ENCODE measurements around the gene ZNRF3.

ZNRF3 gene

GRCh38 chr22:28983788-28984441, 100.5 kb downstream of the ZNRF3 start:
- peaks cover 10% of the 10 kb centered on the region for H3K36me3 Mint-ChIP-seq
- peaks cover 5% of the 10 kb centered on the region for H3K9me3 Mint-ChIP-seq (ENCODE audit: low read depth)
- no peak overlapping the region for H3K4me3 Mint-ChIP-seq
- H3K4me1 Mint-ChIP-seq (ENCODE audit: low read depth), result no peaks in the 10 kb centered on the region
- peaks cover 14% of the 10 kb centered on the region for H3K27me3 Mint-ChIP-seq
- no peak overlapping the region for H3K27ac Mint-ChIP-seq

- H3K27ac Mint-ChIP-seq, result no peak overlapping the region
- H3K4me1 Mint-ChIP-seq (ENCODE audit: low read depth), result peaks cover 2% of the 10 kb centered on the region
- H3K27me3 Mint-ChIP-seq, result peaks cover 10% of the 10 kb centered on the region
Observed at GRCh38 chr22:28984482-28985158, 101.2 kb downstream of the ZNRF3 start.

GRCh38 chr22:28985581-28986290, 102.4 kb downstream of the ZNRF3 start:
- H3K4me3 Mint-ChIP-seq, result no peak overlapping the region
- peaks cover 16% of the 10 kb centered on the region for H3K36me3 Mint-ChIP-seq
- H3K4me1 Mint-ChIP-seq (ENCODE audit: low read depth), result peaks cover 2% of the 10 kb centered on the region
- peaks cover 10% of the 10 kb centered on the region for H3K27me3 Mint-ChIP-seq
- H3K9me3 Mint-ChIP-seq (ENCODE audit: low read depth), result peaks cover 5% of the 10 kb centered on the region
- no peak overlapping the region for H3K27ac Mint-ChIP-seq

More at GRCh38 chr22:28984482-28985158, 101.2 kb downstream of the ZNRF3 start:
- Mint-ChIP-seq H3K36me3 (peaks cover 10% of the 10 kb centered on the region), H3K4me3 (no peak overlapping the region), H3K9me3 (ENCODE audit: low read depth) (peaks cover 5% of the 10 kb centered on the region)

- peaks cover 17% of the 10 kb centered on the region for H3K36me3 Mint-ChIP-seq
- H3K4me1 Mint-ChIP-seq (ENCODE audit: low read depth), result peaks cover 2% of the 10 kb centered on the region
- H3K27ac Mint-ChIP-seq, result no peak overlapping the region
- no peak overlapping the region for H3K4me3 Mint-ChIP-seq
- H3K27me3 Mint-ChIP-seq, result peaks cover 10% of the 10 kb centered on the region
- H3K9me3 Mint-ChIP-seq (ENCODE audit: low read depth), result peaks cover 5% of the 10 kb centered on the region
Observed at GRCh38 chr22:28986366-28986765, 103.0 kb downstream of the ZNRF3 start.

- H3K27ac Mint-ChIP-seq, result no peak overlapping the region
- H3K4me1 Mint-ChIP-seq (ENCODE audit: low read depth), result peaks cover 2% of the 10 kb centered on the region
- peaks cover 23% of the 10 kb centered on the region for H3K36me3 Mint-ChIP-seq
- H3K9me3 Mint-ChIP-seq (ENCODE audit: low read depth), result peaks cover 5% of the 10 kb centered on the region
- no peak overlapping the region for H3K4me3 Mint-ChIP-seq
- H3K27me3 Mint-ChIP-seq, result peaks cover 14% of the 10 kb centered on the region
Observed at GRCh38 chr22:28988457-28988856, 105.1 kb downstream of the ZNRF3 start.

GRCh38 chr22:28989035-28989464, 105.7 kb downstream of the ZNRF3 start:
- H3K4me3 Mint-ChIP-seq, result no peak overlapping the region
- peaks cover 5% of the 10 kb centered on the region for H3K9me3 Mint-ChIP-seq (ENCODE audit: low read depth)
- peaks cover 12% of the 10 kb centered on the region for H3K27me3 Mint-ChIP-seq
- peaks cover 2% of the 10 kb centered on the region for H3K4me1 Mint-ChIP-seq (ENCODE audit: low read depth)
- peak overlapping the region; percentile 7 for H3K27ac Mint-ChIP-seq
- H3K36me3 Mint-ChIP-seq, result peaks cover 23% of the 10 kb centered on the region

- Mint-ChIP-seq H3K4me1 (ENCODE audit: low read depth) (peaks cover 2% of the 10 kb centered on the region), H3K27me3 (peaks cover 11% of the 10 kb centered on the region), H3K9me3 (ENCODE audit: low read depth) (peaks cover 5% of the 10 kb centered on the region), H3K4me3 (no peak overlapping the region), H3K27ac (peak overlapping the region; percentile 7), H3K36me3 (peaks cover 23% of the 10 kb centered on the region)
Observed at GRCh38 chr22:28989484-28989883, 106.1 kb downstream of the ZNRF3 start.

GRCh38 chr22:28989912-28990311, 106.5 kb downstream of the ZNRF3 start:
- Mint-ChIP-seq H3K9me3 (ENCODE audit: low read depth) (peaks cover 5% of the 10 kb centered on the region), H3K4me1 (ENCODE audit: low read depth) (peaks cover 2% of the 10 kb centered on the region), H3K27me3 (peaks cover 11% of the 10 kb centered on the region), H3K4me3 (no peak overlapping the region), H3K36me3 (peaks cover 22% of the 10 kb centered on the region), H3K27ac (no peak overlapping the region)

- Mint-ChIP-seq H3K4me3 (no peak overlapping the region), H3K9me3 (ENCODE audit: low read depth) (no peaks in the 10 kb centered on the region), H3K4me1 (ENCODE audit: low read depth) (peaks cover 2% of the 10 kb centered on the region), H3K27me3 (peaks cover 10% of the 10 kb centered on the region), H3K27ac (no peak overlapping the region), H3K36me3 (peaks cover 13% of the 10 kb centered on the region)
Observed at GRCh38 chr22:28992565-28993356, 109.4 kb downstream of the ZNRF3 start.

GRCh38 chr22:28994522-28994921, 111.2 kb downstream of the ZNRF3 start:
- Mint-ChIP-seq H3K27me3 (peaks cover 10% of the 10 kb centered on the region), H3K4me3 (no peak overlapping the region), H3K4me1 (ENCODE audit: low read depth) (no peaks in the 10 kb centered on the region), H3K9me3 (ENCODE audit: low read depth) (no peaks in the 10 kb centered on the region), H3K36me3 (peaks cover 13% of the 10 kb centered on the region), H3K27ac (no peak overlapping the region)

GRCh38 chr22:28995551-28995950, 112.2 kb downstream of the ZNRF3 start:
- no peaks in the 10 kb centered on the region for H3K9me3 Mint-ChIP-seq (ENCODE audit: low read depth)
- peaks cover 9% of the 10 kb centered on the region for H3K36me3 Mint-ChIP-seq
- H3K4me3 Mint-ChIP-seq, result no peak overlapping the region
- H3K4me1 Mint-ChIP-seq (ENCODE audit: low read depth), result no peaks in the 10 kb centered on the region
- H3K27ac Mint-ChIP-seq, result no peak overlapping the region
- H3K27me3 Mint-ChIP-seq, result peaks cover 12% of the 10 kb centered on the region

- H3K27ac Mint-ChIP-seq, result no peak overlapping the region
- H3K36me3 Mint-ChIP-seq, result peaks cover 4% of the 10 kb centered on the region
Observed at GRCh38 chr22:28997342-28997741, 114.0 kb downstream of the ZNRF3 start.

GRCh38 chr22:28998681-28999080, 115.3 kb downstream of the ZNRF3 start:
- no peak overlapping the region for H3K4me3 Mint-ChIP-seq
- H3K27ac Mint-ChIP-seq, result no peak overlapping the region
- no peaks in the 10 kb centered on the region for H3K4me1 Mint-ChIP-seq (ENCODE audit: low read depth)

More at GRCh38 chr22:28997342-28997741, 114.0 kb downstream of the ZNRF3 start:
- Mint-ChIP-seq H3K9me3 (ENCODE audit: low read depth) (no peaks in the 10 kb centered on the region), H3K4me3 (no peak overlapping the region), H3K4me1 (ENCODE audit: low read depth) (no peaks in the 10 kb centered on the region), H3K27me3 (peaks cover 9% of the 10 kb centered on the region)

GRCh38 chr22:28999510-28999909, 116.1 kb downstream of the ZNRF3 start:
- H3K4me3 Mint-ChIP-seq, result no peak overlapping the region
- no peaks in the 10 kb centered on the region for H3K9me3 Mint-ChIP-seq (ENCODE audit: low read depth)
- H3K27ac Mint-ChIP-seq, result no peak overlapping the region

More at GRCh38 chr22:28998681-28999080, 115.3 kb downstream of the ZNRF3 start:
- no peaks in the 10 kb centered on the region for H3K9me3 Mint-ChIP-seq (ENCODE audit: low read depth)
- H3K36me3 Mint-ChIP-seq, result no peaks in the 10 kb centered on the region
- peaks cover 9% of the 10 kb centered on the region for H3K27me3 Mint-ChIP-seq

More at GRCh38 chr22:28999510-28999909, 116.1 kb downstream of the ZNRF3 start:
- H3K27me3 Mint-ChIP-seq, result peaks cover 9% of the 10 kb centered on the region
- no peaks in the 10 kb centered on the region for H3K36me3 Mint-ChIP-seq
- H3K4me1 Mint-ChIP-seq (ENCODE audit: low read depth), result no peaks in the 10 kb centered on the region

Data from activated naive CD8-positive, alpha-beta T cell (primary cell).